Measurements from ENCODE around the gene RNF31. TPM values are rescaled to one million over a fixed set of nuclear protein-coding genes. Genes with fewer than 3 reads are reported as not detected.
"Not testable (repeated sequence)": the region's sequence is repeated elsewhere in the genome, so short reads cannot be mapped to it uniquely, and the experiment has no call there.

Gene RNF31
- polyA plus RNA-seq, 4 donors = 33.7 to 83.0 (median 48.9) TPM

DNA sequence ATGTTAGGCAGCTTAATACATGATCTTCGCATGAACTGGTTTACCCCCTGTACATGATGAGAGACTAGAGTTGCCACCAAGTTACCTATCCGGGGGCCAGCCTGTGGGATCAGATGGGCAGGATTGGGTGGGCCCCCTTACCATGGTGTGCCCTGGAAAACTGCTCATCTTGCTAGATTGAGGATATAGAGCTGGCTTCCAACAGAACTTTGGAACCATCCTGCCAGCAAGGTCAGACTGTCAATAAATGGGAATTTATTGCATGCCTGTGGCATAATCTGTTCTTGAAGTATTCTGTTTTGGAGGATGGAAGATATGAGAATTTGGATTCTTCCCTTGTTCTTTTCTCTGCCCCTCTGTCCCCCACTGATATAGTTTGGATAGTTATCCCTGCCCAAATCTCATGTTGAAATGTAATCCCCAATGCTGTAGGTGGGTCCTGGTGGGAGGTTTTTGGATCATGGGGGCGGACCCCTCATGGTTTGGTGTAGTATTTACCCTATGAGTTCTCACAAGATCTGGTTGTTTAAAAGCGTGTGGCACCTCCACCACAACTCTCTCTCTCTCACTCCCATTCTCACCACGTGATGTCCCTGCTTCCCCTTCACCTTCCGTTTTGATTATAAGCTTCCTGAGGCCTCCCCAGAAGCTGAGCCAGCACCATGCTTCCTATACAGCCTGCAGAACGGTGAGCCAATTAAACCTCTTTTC is 51.7 kb downstream of the RNF31 start:
- Histone ChIP-seq H3K9me3 (ENCODE audit: control insufficient read depth in 2 of 2, insufficient read depth in 1 of 2, low read depth in 1 of 2, low read length in 1 of 2) (peaks cover 0 to 15% of the 10 kb centered on the region in 2 donors), H3K4me1 (ENCODE audit: control insufficient read depth in 3 of 3, insufficient read depth in 2 of 3, low read depth in 1 of 3, low read length in 2 of 3) (peaks cover 0 to 25% (median 5%) of the 10 kb centered on the region in 3 donors), H3K27me3 (ENCODE audit: control insufficient read depth in 3 of 3, insufficient read depth in 3 of 3, low read length in 3 of 3) (no peaks in the 10 kb centered on the region), H3K4me3 (ENCODE audit: low read depth in 1 of 3, low read length in 3 of 3) (no peak overlapping the region), H3K36me3 (ENCODE audit: control insufficient read depth in 3 of 3, insufficient read depth in 2 of 3, low read depth in 1 of 3, low read length in 3 of 3) (peaks cover 0 to 24% (median 3%) of the 10 kb centered on the region in 3 donors), H3K27ac (ENCODE audit: low read depth in 1 of 3, low read length in 2 of 3) (peak overlapping the region in 2 of 3 donors; percentile 41 to 81)
- DNase-seq (peak; percentile 44 to 68), FAIRE-seq (no peak)
- WGBS, 3 donors = 66 to 78% (median 77%) methylated on average over 7 of the region's 7 CpGs

DNA sequence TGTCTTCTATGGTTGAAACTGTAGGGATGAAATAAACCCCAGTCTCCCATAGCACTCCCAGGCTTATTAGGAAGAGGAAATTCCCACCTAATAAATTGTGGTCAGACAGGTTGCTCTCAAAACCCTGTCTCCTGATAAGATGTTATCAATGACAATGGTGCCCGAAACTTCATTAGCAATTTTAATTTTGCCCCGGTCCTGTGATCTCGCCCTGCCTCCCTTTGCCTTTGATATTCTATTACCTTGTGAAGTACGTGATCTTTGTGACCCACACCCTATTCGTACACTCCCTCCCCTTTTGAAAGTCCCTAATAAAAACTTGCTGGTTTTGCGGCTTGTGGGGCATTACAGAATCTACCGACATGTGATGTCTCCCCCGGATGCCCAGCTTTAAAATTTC is 55.2 kb downstream of the RNF31 start:
- H3K4me1 ChIP-seq (ENCODE audit: control insufficient read depth in 3 of 3, insufficient read depth in 2 of 3, low read depth in 1 of 3, low read length in 2 of 3); H3K27ac ChIP-seq (ENCODE audit: low read depth in 1 of 3, low read length in 2 of 3); DNase-seq; H3K4me3 ChIP-seq (ENCODE audit: low read depth in 1 of 3, low read length in 3 of 3); H3K27me3 ChIP-seq (ENCODE audit: control insufficient read depth in 3 of 3, insufficient read depth in 3 of 3, low read length in 3 of 3); FAIRE-seq: not testable (repeated sequence)
- H3K9me3 ChIP-seq (ENCODE audit: control insufficient read depth in 2 of 2, insufficient read depth in 1 of 2, low read depth in 1 of 2, low read length in 1 of 2) = peaks cover 0 to 15% of the 10 kb centered on the region in 2 donors
- peaks cover 2 to 46% (median 12%) of the 10 kb centered on the region in 3 donors for H3K36me3 ChIP-seq (ENCODE audit: control insufficient read depth in 3 of 3, insufficient read depth in 2 of 3, low read depth in 1 of 3, low read length in 3 of 3)
- 91 to 98% (median 97%) methylated on average over 8 of the region's 8 CpGs for WGBS, 3 donors

- Histone ChIP-seq H3K9me3 (ENCODE audit: control insufficient read depth in 2 of 2, insufficient read depth in 1 of 2, low read depth in 1 of 2, low read length in 1 of 2) (peaks cover 0 to 15% of the 10 kb centered on the region in 2 donors), H3K36me3 (ENCODE audit: control insufficient read depth in 3 of 3, insufficient read depth in 2 of 3, low read depth in 1 of 3, low read length in 3 of 3) (peaks cover 2 to 51% (median 12%) of the 10 kb centered on the region in 3 donors)
- H3K27me3 ChIP-seq (ENCODE audit: control insufficient read depth in 3 of 3, insufficient read depth in 3 of 3, low read length in 3 of 3); FAIRE-seq; H3K4me1 ChIP-seq (ENCODE audit: control insufficient read depth in 3 of 3, insufficient read depth in 2 of 3, low read depth in 1 of 3, low read length in 2 of 3); H3K4me3 ChIP-seq (ENCODE audit: low read depth in 1 of 3, low read length in 3 of 3); DNase-seq; H3K27ac ChIP-seq (ENCODE audit: low read depth in 1 of 3, low read length in 2 of 3): not testable (repeated sequence)
- 97 to 99% (median 98%) methylated on average over 13 to 16 of the region's 16 CpGs for WGBS, 3 donors
Observed at GRCh38 chr14:24203249-24203886, 56.1 kb downstream of the RNF31 start.

GRCh38 chr14:24204163-24205146 is 57.2 kb downstream of the RNF31 start:
- 91 to 97% (median 95%) methylated on average over 7 of the region's 7 CpGs for WGBS, 3 donors
- Histone ChIP-seq H3K4me3 (ENCODE audit: low read depth in 1 of 3, low read length in 3 of 3) (no peak overlapping the region), H3K27me3 (ENCODE audit: control insufficient read depth in 3 of 3, insufficient read depth in 3 of 3, low read length in 3 of 3) (no peaks in the 10 kb centered on the region), H3K36me3 (ENCODE audit: control insufficient read depth in 3 of 3, insufficient read depth in 2 of 3, low read depth in 1 of 3, low read length in 3 of 3) (peaks cover 6 to 52% (median 10%) of the 10 kb centered on the region in 3 donors), H3K27ac (ENCODE audit: low read depth in 1 of 3, low read length in 2 of 3) (no peak overlapping the region), H3K9me3 (ENCODE audit: control insufficient read depth in 2 of 2, insufficient read depth in 1 of 2, low read depth in 1 of 2, low read length in 1 of 2) (peaks cover 0 to 15% of the 10 kb centered on the region in 2 donors), H3K4me1 (ENCODE audit: control insufficient read depth in 3 of 3, insufficient read depth in 2 of 3, low read depth in 1 of 3, low read length in 2 of 3) (no peaks in the 10 kb centered on the region)
- DNase-seq (no peak), FAIRE-seq (no peak)

GRCh38 chr14:24206260-24207103 is 59.2 kb downstream of the RNF31 start:
- WGBS, 3 donors = 95 to 99% (median 96%) methylated on average over 11 of the region's 11 CpGs
- no peaks in the 10 kb centered on the region for H3K4me1 ChIP-seq (ENCODE audit: control insufficient read depth in 3 of 3, insufficient read depth in 2 of 3, low read depth in 1 of 3, low read length in 2 of 3)
- no peaks in the 10 kb centered on the region for H3K27me3 ChIP-seq (ENCODE audit: control insufficient read depth in 3 of 3, insufficient read depth in 3 of 3, low read length in 3 of 3)
- FAIRE-seq = no peak
- H3K4me3 ChIP-seq (ENCODE audit: low read depth in 1 of 3, low read length in 3 of 3) = no peak overlapping the region
- peaks cover 0 to 11% of the 10 kb centered on the region in 2 donors for H3K9me3 ChIP-seq (ENCODE audit: control insufficient read depth in 2 of 2, insufficient read depth in 1 of 2, low read depth in 1 of 2, low read length in 1 of 2)
- peaks cover 10 to 58% (median 10%) of the 10 kb centered on the region in 3 donors for H3K36me3 ChIP-seq (ENCODE audit: control insufficient read depth in 3 of 3, insufficient read depth in 2 of 3, low read depth in 1 of 3, low read length in 3 of 3)
- DNase-seq = no peak
- H3K27ac ChIP-seq (ENCODE audit: low read depth in 1 of 3, low read length in 2 of 3) = no peak overlapping the region

DNA sequence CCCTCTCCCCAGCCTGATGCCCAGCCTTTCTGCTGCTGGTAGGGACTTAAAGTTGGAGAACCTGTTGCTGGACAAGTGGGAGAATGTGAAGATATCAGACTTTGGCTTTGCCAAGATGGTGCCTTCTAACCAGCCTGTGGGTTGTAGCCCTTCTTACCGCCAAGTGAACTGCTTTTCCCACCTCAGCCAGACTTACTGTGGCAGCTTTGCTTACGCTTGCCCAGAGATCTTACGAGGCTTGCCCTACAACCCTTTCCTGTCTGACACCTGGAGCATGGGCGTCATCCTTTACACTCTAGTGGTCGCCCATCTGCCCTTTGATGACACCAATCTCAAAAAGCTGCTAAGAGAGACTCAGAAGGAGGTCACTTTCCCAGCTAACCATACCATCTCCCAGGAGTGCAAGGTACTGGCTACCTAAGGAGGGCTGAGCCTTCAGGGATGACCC is 59.8 kb downstream of the RNF31 start:
- no peaks in the 10 kb centered on the region for H3K27me3 ChIP-seq (ENCODE audit: control insufficient read depth in 3 of 3, insufficient read depth in 3 of 3, low read length in 3 of 3)
- 87 to 95% (median 95%) methylated on average over 5 of the region's 5 CpGs for WGBS, 3 donors
- no peak for FAIRE-seq
- peaks cover 8 to 55% (median 10%) of the 10 kb centered on the region in 3 donors for H3K36me3 ChIP-seq (ENCODE audit: control insufficient read depth in 3 of 3, insufficient read depth in 2 of 3, low read depth in 1 of 3, low read length in 3 of 3)
- no peak overlapping the region for H3K27ac ChIP-seq (ENCODE audit: low read depth in 1 of 3, low read length in 2 of 3)
- no peak overlapping the region for H3K4me3 ChIP-seq (ENCODE audit: low read depth in 1 of 3, low read length in 3 of 3)
- peaks cover 0 to 6% of the 10 kb centered on the region in 2 donors for H3K9me3 ChIP-seq (ENCODE audit: control insufficient read depth in 2 of 2, insufficient read depth in 1 of 2, low read depth in 1 of 2, low read length in 1 of 2)
- H3K4me1 ChIP-seq (ENCODE audit: control insufficient read depth in 3 of 3, insufficient read depth in 2 of 3, low read depth in 1 of 3, low read length in 2 of 3) = no peaks in the 10 kb centered on the region
- DNase-seq = no peak

- Histone ChIP-seq H3K27ac (ENCODE audit: low read depth in 1 of 3, low read length in 2 of 3) (no peak overlapping the region), H3K4me3 (ENCODE audit: low read depth in 1 of 3, low read length in 3 of 3) (no peak overlapping the region), H3K9me3 (ENCODE audit: control insufficient read depth in 2 of 2, insufficient read depth in 1 of 2, low read depth in 1 of 2, low read length in 1 of 2) (peaks cover 0 to 2% of the 10 kb centered on the region in 2 donors), H3K4me1 (ENCODE audit: control insufficient read depth in 3 of 3, insufficient read depth in 2 of 3, low read depth in 1 of 3, low read length in 2 of 3) (no peaks in the 10 kb centered on the region), H3K27me3 (ENCODE audit: control insufficient read depth in 3 of 3, insufficient read depth in 3 of 3, low read length in 3 of 3) (no peaks in the 10 kb centered on the region), H3K36me3 (ENCODE audit: control insufficient read depth in 3 of 3, insufficient read depth in 2 of 3, low read depth in 1 of 3, low read length in 3 of 3) (peaks cover 8 to 53% (median 10%) of the 10 kb centered on the region in 3 donors)
- FAIRE-seq (no peak), DNase-seq (no peak)
- WGBS, 3 donors = 96 to 100% (median 100%) methylated on average over 2 of the region's 2 CpGs
Observed at GRCh38 chr14:24207625-24208024, 60.3 kb downstream of the RNF31 start.

Data from small intestine (tissue), 7 donors.